Measurements from ENCODE around the gene GRK4. TPM values are rescaled to one million over a fixed set of nuclear protein-coding genes. Genes with fewer than 3 reads are reported as not detected.

GRK4 gene
- total and polyA plus RNA-seq, 12 donors = 4.7 to 24.5 (median 10.3) TPM

DNA sequence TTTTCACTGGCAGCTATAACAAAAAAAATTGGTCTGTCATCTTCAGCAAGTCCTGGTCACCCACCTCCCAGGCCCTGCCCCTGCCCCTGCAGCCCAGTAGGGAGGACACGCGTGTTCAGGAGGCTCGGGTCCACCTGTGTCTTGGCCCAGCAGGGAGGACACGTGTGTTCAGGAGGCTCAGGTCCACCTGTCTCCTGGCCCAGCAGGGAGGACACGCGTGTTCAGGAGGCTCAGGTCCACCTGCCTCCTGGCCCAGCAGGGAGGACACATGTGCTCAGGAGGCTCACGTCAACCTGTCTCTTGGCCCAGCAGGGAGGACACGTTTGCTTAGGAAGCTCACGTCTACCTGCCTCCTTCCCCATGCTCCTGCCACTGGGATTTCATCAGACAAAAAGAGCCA lies 66.1 kb downstream of the GRK4 start:
- peaks cover 0 to 13% (median 0%) of the 10 kb centered on the region in 9 donors for H3K36me3 ChIP-seq
- intact Hi-C loops (cut with DNase I) = no loop called here
- 94 to 97% methylated on average over 9 of the region's 9 CpGs for WGBS, 2 donors
- no peak overlapping the region for H3K27ac ChIP-seq
- no peaks in the 10 kb centered on the region for H3K9me3 ChIP-seq
- no peak for DNase-seq
- TF ChIP-seq, protein P1, sequence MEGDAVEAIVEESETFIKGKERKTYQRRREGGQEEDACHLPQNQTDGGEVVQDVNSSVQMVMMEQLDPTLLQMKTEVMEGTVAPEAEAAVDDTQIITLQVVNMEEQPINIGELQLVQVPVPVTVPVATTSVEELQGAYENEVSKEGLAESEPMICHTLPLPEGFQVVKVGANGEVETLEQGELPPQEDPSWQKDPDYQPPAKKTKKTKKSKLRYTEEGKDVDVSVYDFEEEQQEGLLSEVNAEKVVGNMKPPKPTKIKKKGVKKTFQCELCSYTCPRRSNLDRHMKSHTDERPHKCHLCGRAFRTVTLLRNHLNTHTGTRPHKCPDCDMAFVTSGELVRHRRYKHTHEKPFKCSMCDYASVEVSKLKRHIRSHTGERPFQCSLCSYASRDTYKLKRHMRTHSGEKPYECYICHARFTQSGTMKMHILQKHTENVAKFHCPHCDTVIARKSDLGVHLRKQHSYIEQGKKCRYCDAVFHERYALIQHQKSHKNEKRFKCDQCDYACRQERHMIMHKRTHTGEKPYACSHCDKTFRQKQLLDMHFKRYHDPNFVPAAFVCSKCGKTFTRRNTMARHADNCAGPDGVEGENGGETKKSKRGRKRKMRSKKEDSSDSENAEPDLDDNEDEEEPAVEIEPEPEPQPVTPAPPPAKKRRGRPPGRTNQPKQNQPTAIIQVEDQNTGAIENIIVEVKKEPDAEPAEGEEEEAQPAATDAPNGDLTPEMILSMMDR (IDR thresholded peaks at IDR 0.05) = no peak
- H3K27me3 ChIP-seq = no peaks in the 10 kb centered on the region
- ATAC-seq = no peak
- no peak overlapping the region for H3K4me3 ChIP-seq
- no peaks in the 10 kb centered on the region for H3K4me1 ChIP-seq

DNA sequence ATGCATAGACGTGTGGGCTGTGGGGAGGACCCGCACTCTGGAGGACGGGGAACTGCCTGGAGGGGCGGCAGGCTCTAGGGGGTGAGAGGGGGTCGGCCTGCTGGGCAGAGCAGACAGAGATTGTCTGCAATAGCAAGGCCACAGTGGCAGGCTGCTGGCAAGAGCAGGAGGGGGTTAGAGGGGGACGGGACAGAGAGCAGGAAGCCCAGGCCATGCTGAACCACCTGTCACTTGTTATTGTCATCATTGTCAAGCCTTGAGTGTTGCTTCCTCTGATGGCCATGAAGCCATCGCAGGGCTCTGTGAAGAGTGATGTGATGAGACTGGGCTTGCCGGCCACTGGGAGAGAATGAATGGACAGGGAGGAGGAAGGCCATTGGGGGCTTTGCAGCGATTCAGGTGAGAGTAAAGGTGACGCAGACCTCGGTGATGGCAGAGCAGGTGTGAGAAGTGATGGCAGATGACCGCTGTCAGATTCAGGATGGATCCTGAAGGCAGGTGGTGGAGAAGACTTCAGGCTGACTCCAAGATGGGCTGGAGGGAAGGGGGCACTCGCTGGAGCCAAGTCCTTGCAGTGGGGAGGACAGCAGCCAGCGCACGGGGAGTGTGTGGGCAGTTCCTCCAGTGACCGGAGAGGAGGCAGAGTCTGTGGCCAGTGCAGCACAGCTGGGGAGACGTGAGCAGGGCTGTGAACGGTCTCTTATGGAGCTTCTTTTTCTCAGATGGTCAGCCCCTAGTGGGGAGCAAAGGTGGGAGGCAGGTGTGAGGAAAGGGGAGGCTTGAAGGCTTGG lies 67.4 kb downstream of the GRK4 start:
- no peak overlapping the region for H3K4me3 ChIP-seq
- peak in 1 of 8 donors; percentile 19 for ATAC-seq
- no peaks in the 10 kb centered on the region for H3K27me3 ChIP-seq
- H3K36me3 ChIP-seq = peaks cover 0 to 13% (median 0%) of the 10 kb centered on the region in 9 donors
- intact Hi-C loops (cut with DNase I) = loop anchor here in 2 of 10 donors (10.0 kb wide), 2 partner anchors 66 to 276 kb away; partner anchors contain the start of genes GRK4 (in 1 of the 2), NOP14 (in 1 of the 2) and TNIP2 (in 1 of the 2)
- no peak for DNase-seq
- no peaks in the 10 kb centered on the region for H3K4me1 ChIP-seq
- TF ChIP-seq, protein P1 (IDR thresholded peaks at IDR 0.05) = no peak
- WGBS, 2 donors = 77 to 79% methylated on average over 18 of the region's 18 CpGs
- no peak overlapping the region for H3K27ac ChIP-seq
- H3K9me3 ChIP-seq = no peaks in the 10 kb centered on the region

DNA sequence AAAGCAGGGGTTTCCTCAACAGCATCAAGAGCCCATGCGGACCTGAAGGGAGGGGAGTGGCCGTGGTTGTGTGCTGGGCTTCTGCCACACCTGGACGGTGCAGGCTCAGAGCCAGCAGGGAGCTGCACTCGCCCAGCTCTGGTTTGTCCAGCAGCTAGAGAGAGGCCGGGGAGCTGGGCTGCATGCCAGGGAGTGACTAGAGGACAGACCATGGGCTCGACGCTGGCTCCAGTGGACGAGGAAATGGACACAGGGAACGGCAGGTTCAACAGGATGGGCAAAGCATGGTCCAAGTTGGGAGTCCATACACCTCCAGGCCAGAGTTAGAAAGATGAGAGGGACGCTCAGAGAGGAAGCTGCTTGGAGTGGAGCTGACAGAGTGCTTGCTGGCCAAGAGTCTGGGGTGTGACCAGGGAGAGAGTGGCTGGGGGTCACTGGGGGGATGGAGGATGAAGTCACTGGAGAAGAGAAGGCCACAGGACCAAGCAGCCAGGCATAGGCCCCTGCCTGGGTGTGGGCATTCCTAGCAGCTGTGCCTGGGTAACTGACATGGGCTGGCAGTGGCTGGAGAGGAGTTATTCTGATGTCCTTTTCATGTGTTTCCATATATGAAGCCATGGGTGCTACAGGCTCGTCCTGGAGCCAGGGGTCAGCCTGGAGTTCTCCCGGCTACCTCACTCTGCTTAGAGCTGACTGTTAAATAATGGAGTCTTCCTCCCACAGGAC lies 68.1 kb downstream of the GRK4 start:
- WGBS, 2 donors = 52 to 56% methylated on average over 12 of the region's 12 CpGs
- Histone ChIP-seq H3K4me1 (no peaks in the 10 kb centered on the region), H3K27ac (no peak overlapping the region), H3K36me3 (peaks cover 0 to 13% (median 0%) of the 10 kb centered on the region in 9 donors), H3K27me3 (no peaks in the 10 kb centered on the region), H3K4me3 (no peak overlapping the region), H3K9me3 (no peaks in the 10 kb centered on the region)
- TF ChIP-seq, protein P1 (IDR thresholded peaks at IDR 0.05) = no peak
- peak in 1 of 2 donors; percentile 30 for DNase-seq
- intact Hi-C loops (cut with DNase I) = loop anchor here in 2 of 10 donors (10.0 kb wide), 2 partner anchors 67 to 277 kb away; partner anchors contain the start of genes GRK4 (in 1 of the 2), NOP14 (in 1 of the 2) and TNIP2 (in 1 of the 2)
- peak in 3 of 8 donors; percentile 21 to 35 (median 28) for ATAC-seq

DNA sequence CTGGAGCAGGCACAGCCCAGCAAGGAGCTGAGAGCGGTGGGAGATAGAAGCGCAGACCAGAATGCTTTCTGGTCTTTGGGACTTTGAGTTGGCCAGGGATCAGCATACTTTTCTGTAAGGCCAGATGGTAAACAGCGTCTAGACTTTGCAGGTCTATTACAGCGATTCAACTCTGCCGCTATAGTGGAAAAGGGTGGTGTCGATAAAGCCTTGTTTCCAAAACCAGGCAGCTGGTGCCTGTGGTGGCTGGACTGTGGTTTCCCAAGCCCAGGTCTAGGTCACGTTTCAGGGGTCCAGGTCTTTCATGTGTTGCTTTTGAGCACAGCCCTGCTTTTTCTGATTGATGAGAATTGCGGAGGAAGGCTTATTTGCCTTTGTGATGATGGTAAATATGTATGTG lies 70.9 kb downstream of the GRK4 start:
- WGBS, 2 donors = 90 to 96% methylated on average over 8 of the region's 8 CpGs
- Histone ChIP-seq H3K9me3 (no peaks in the 10 kb centered on the region), H3K4me3 (no peak overlapping the region), H3K27ac (no peak overlapping the region), H3K27me3 (no peaks in the 10 kb centered on the region), H3K4me1 (peaks cover 0 to 18% (median 11%) of the 10 kb centered on the region in 9 donors), H3K36me3 (peaks cover 0 to 6% (median 0%) of the 10 kb centered on the region in 9 donors)
- TF ChIP-seq, protein P1 (IDR thresholded peaks at IDR 0.05) = no peak
- intact Hi-C loops (cut with DNase I) = loop anchor here in 2 of 10 donors (10.0 kb wide), 2 partner anchors 69 to 279 kb away; partner anchors contain the start of genes GRK4 (in 1 of the 2), NOP14 (in 1 of the 2) and TNIP2 (in 1 of the 2)
- ATAC-seq (no peak), DNase-seq (no peak)

All from heart right ventricle (tissue), 16 donors.